ENCODE measurements around the gene FAM193A. TPM values are rescaled to one million over a fixed set of nuclear protein-coding genes. Genes with fewer than 3 reads are reported as not detected.

FAM193A gene
- total RNA-seq, 6 donors from 2014 or later, result 23.7 to 87.0 (median 27.1) TPM

DNA sequence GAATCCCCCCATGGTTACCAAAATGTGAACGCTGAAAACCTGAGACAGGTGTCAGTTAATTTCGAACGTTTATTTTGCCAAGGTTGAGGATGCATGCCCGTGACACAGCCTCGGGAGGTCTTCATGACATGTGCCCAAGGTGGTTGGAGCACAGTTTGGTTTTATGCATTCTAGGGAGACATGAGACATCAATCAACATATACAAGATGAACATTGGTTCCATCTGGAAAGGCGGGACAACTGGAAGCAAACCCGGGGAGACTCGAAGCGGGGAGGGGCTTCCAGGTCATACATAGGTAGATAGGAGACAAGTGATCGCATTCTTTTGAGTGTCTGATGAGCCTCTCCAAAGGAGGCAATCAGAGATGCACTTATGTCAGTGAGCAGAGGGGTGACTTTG lies 245.5 kb downstream of the FAM193A start:
- 92 to 93% methylated on average over 10 of the region's 10 CpGs for WGBS, 2 donors
- H3K36me3 ChIP-seq, result no peaks in the 10 kb centered on the region
- no peaks in the 10 kb centered on the region for H3K9me3 ChIP-seq
- no peak overlapping the region for H3K4me3 ChIP-seq
- peaks cover 2 to 9% (median 6%) of the 10 kb centered on the region in 4 donors for H3K4me1 ChIP-seq
- TF ChIP-seq POLR2A (IDR thresholded peaks at IDR 0.05), result no peak
- TF ChIP-seq EP300 (IDR thresholded peaks at IDR 0.05), result no peak
- TF ChIP-seq, protein P1, sequence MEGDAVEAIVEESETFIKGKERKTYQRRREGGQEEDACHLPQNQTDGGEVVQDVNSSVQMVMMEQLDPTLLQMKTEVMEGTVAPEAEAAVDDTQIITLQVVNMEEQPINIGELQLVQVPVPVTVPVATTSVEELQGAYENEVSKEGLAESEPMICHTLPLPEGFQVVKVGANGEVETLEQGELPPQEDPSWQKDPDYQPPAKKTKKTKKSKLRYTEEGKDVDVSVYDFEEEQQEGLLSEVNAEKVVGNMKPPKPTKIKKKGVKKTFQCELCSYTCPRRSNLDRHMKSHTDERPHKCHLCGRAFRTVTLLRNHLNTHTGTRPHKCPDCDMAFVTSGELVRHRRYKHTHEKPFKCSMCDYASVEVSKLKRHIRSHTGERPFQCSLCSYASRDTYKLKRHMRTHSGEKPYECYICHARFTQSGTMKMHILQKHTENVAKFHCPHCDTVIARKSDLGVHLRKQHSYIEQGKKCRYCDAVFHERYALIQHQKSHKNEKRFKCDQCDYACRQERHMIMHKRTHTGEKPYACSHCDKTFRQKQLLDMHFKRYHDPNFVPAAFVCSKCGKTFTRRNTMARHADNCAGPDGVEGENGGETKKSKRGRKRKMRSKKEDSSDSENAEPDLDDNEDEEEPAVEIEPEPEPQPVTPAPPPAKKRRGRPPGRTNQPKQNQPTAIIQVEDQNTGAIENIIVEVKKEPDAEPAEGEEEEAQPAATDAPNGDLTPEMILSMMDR (IDR thresholded peaks at IDR 0.05), result no peak
- no peak for TF ChIP-seq POLR2AphosphoS5 (IDR thresholded peaks at IDR 0.05)
- ATAC-seq (ENCODE audit: low FRiP score in 2 of 2), result no peak
- no peaks in the 10 kb centered on the region for H3K27me3 ChIP-seq
- H3K27ac ChIP-seq, result no peak overlapping the region
- no peak for DNase-seq

Small RNAs within 50 kb of the gene (small RNA-seq; reads per million reads assigned to genes)
- gene CR545473.1 (0 reads per million in 4 donors), gene RF00019 (0 reads per million in 4 donors)

Other genes with a start within 250 kb of the FAM193A start
- 10 to 100 TPM; 10.8 to 51.3 (median 15.2) TPM for gene ZFYVE28, start 118.0 kb upstream of the FAM193A start, total RNA-seq
- 10 to 100 TPM in 3 of 6 donors, 1 to 10 TPM in 2, under 1 TPM in 1; 0.57 to 24.7 (median 9.3) TPM for gene CFAP99, start 117.7 kb upstream of the FAM193A start, total RNA-seq
- gene RNF4, start 67.5 kb upstream of the FAM193A start, total RNA-seq, result 10 to 100 TPM; 28.0 to 48.5 (median 43.3) TPM
- gene TNIP2, start 219.7 kb downstream of the FAM193A start, total RNA-seq, result 10 to 100 TPM; 39.4 to 87.1 (median 60.1) TPM